A549 (cell line): ENCODE data around the gene MED13L. TPM values are rescaled to one million over a fixed set of nuclear protein-coding genes. Genes with fewer than 3 reads are reported as not detected.

ENCODE experiments used
- ATAC-seq, 2 experiments: fragments of 200-7000 bp in 1 of 2; fragments of >200 bp in 1 of 2; cut with Nextera tagmentation in 1 of 2; cut with Tn5 transposase in 1 of 2; 3 replicates each; pipeline versions ENCODE4 v1.8.0 to v1.9.1; 2018 to 2020; ENCODE audit warnings: mild to moderate bottlenecking in 1 of 2, moderate library complexity in 1 of 2
- CTCF ChIA-PET: fragments of 300-600 bp; sonication (Branson Sonifier 250); formaldehyde crosslinking; extraction: SDS; loops from one replicate; lab custom pipeline; 2021; ENCODE audit warnings: antibody characterized with exemption, inconsistent platforms; lab: Yijun Ruan, JAX
- POLR2A ChIA-PET: fragments of 350-600 bp; formaldehyde crosslinking; extraction: SDS; loops from one replicate; lab custom pipeline; 2021; ENCODE audit warnings: antibody characterized with exemption, inconsistent platforms; lab: Yijun Ruan, JAX
- DNase-seq, 2 experiments: peaks; one replicate each; pipeline versions ENCODE4 v3.0.0 to v3.0.0-alpha.2; 2011 to 2016; ENCODE audit warnings: low read depth in 1 of 2, low spot score in 1 of 2
- FAIRE-seq: peaks from 2 replicates; lab custom pipeline; 2011; peaks lifted over from hg19 to GRCh38; lab: Jason Lieb, UNC
- H3K27ac ChIP-seq, 2 experiments: fragments of >200 bp; sonication (Bioruptor Twin); formaldehyde crosslinking; 3 replicates each; pipeline ENCODE4 v1.5.1; 2016 to 2017
- H3K4me1 ChIP-seq: fragments of >200 bp; sonication (Bioruptor Twin); formaldehyde crosslinking; 3 replicates; pipeline ENCODE4 v1.6.1; 2016
- H3K4me2 ChIP-seq: fragments of >200 bp; sonication (Bioruptor Twin); formaldehyde crosslinking; 3 replicates; pipeline ENCODE4 v1.6.1; 2016
- H3K4me3 ChIP-seq: fragments of >200 bp; sonication (Bioruptor Twin); formaldehyde crosslinking; 3 replicates; pipeline ENCODE4 v1.5.1; 2016
- H3K9me3 ChIP-seq: fragments of >200 bp; sonication (Bioruptor Twin); formaldehyde crosslinking; 3 replicates; pipeline ENCODE4 v1.6.1; 2016
- ATOH8 ChIP-seq: fragments of 250-450 bp; sonication (Bioruptor Pico); IDR thresholded peaks from 2 replicates; pipeline ENCODE4 v1.5.0; 2020; ENCODE audit warnings: low read depth, mild to moderate bottlenecking, moderate library complexity
- BHLHE40 ChIP-seq: IDR thresholded peaks from 2 replicates; pipeline ENCODE4 v1.6.1; 2012; ENCODE audit warnings: low read depth, low read length, inconsistent platforms
- CBX8 ChIP-seq: fragments of 200-600 bp; sonication (generic); IDR thresholded peaks from 2 replicates; pipeline ENCODE4 v1.6.1; 2016
- CEBPB ChIP-seq, 2 experiments: fragments of >200 bp in 1 of 2; sonication (Bioruptor Twin) in 1 of 2; formaldehyde crosslinking in 1 of 2; IDR thresholded peaks; 2 replicates each; pipeline ENCODE4 v1.6.1; 2012 to 2016
- CHD4 ChIP-seq: fragments of 200-600 bp; sonication (generic); IDR thresholded peaks from 2 replicates; pipeline ENCODE4 v1.6.1; 2016; ENCODE audit warnings: antibody characterized with exemption, mild to moderate bottlenecking, borderline replicate concordance
- HEYL ChIP-seq: fragments of 250-450 bp; sonication (Bioruptor Pico); IDR thresholded peaks from 2 replicates; pipeline ENCODE4 v1.8.0; 2021; ENCODE audit warnings: mild to moderate bottlenecking, moderate library complexity
- HOXB13 ChIP-seq: fragments of 250-450 bp; sonication (Bioruptor Pico); IDR thresholded peaks from 2 replicates; pipeline ENCODE4 v1.5.0; 2020; ENCODE audit warnings: low read depth, mild to moderate bottlenecking, moderate library complexity
- HOXB5 ChIP-seq: fragments of 250-450 bp; sonication (Bioruptor Pico); IDR thresholded peaks from 2 replicates; pipeline ENCODE4 v1.5.0; 2020; ENCODE audit warnings: mild to moderate bottlenecking, moderate library complexity
- MAFK ChIP-seq: fragments of 450-650 bp; IDR thresholded peaks from 2 replicates; pipeline ENCODE4 v1.6.1; 2014; ENCODE audit not compliant: partially characterized antibody
- MYC ChIP-seq: IDR thresholded peaks from 2 replicates; pipeline ENCODE4 v1.6.1; 2012; ENCODE audit warnings: mild to moderate bottlenecking, inconsistent platforms, low read length, improper control_type of control experiment, borderline replicate concordance
- POLR2A ChIP-seq: IDR thresholded peaks from 2 replicates; pipeline ENCODE4 v1.6.1; 2012; ENCODE audit warnings: mild to moderate bottlenecking, low read length
- RAD21 ChIP-seq, 2 experiments: fragments of >200 bp in 1 of 2; sonication (Bioruptor Twin) in 1 of 2; formaldehyde crosslinking in 1 of 2; IDR thresholded peaks in 1 of 2; conservative IDR thresholded peaks in 1 of 2; 2 replicates in 1 of 2; 3 replicates in 1 of 2; pipeline ENCODE4 v1.6.1; 2012 to 2018; ENCODE audit warnings: inconsistent platforms in 1 of 2
- ZFP36 ChIP-seq: fragments of 450-650 bp; IDR thresholded peaks from 2 replicates; pipeline ENCODE4 v1.6.1; 2014; ENCODE audit warnings: borderline replicate concordance; ENCODE audit not compliant: partially characterized antibody
- WGBS: methylation state at CpG from one replicate; pipeline ENCODE4 v1.1.6; 2017; ENCODE audit errors: missing lambda C conversion rate; 5-methylcytosine and 5-hydroxymethylcytosine counted together
- polyA plus RNA-seq, 4 experiments: library from polyadenylated mRNA; depleted of rRNA in 3 of 4; stranded (reverse); fragments of >200 nt; fragmentation: RNase III in 1 of 4; extraction: RNeasy Plus Mini Kit Qiagen cat#74134 plus additional on column Dnase treatment in 1 of 4; gene quantifications; 2 replicates in 3 of 4; 3 replicates in 1 of 4; pipeline ENCODE4 v1.2.3, GENCODE V29; 2011 to 2017
- TF ChIP-seq, protein P1 (sequence below): fragments of >200 bp; sonication (Bioruptor Twin); formaldehyde crosslinking; IDR thresholded peaks from 3 replicates; pipeline ENCODE4 v1.5.1; 2016
- TF ChIP-seq, protein P2 (sequence below): fragments of 150-350 bp; IDR thresholded peaks from 2 replicates; pipeline ENCODE4 v1.6.1; 2014; ENCODE audit warnings: low read depth, mild to moderate bottlenecking, low read length

MED13L gene
- polyA plus RNA-seq, 2 of the 4 experiments (the other 2 are of a cell fraction): 23.2 to 134 TPM

GRCh38 chr12:116201908-116202307 lies 75.6 kb downstream of the MED13L start (continued):
- TF ChIP-seq, protein P1, sequence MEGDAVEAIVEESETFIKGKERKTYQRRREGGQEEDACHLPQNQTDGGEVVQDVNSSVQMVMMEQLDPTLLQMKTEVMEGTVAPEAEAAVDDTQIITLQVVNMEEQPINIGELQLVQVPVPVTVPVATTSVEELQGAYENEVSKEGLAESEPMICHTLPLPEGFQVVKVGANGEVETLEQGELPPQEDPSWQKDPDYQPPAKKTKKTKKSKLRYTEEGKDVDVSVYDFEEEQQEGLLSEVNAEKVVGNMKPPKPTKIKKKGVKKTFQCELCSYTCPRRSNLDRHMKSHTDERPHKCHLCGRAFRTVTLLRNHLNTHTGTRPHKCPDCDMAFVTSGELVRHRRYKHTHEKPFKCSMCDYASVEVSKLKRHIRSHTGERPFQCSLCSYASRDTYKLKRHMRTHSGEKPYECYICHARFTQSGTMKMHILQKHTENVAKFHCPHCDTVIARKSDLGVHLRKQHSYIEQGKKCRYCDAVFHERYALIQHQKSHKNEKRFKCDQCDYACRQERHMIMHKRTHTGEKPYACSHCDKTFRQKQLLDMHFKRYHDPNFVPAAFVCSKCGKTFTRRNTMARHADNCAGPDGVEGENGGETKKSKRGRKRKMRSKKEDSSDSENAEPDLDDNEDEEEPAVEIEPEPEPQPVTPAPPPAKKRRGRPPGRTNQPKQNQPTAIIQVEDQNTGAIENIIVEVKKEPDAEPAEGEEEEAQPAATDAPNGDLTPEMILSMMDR: no peak

DNA sequence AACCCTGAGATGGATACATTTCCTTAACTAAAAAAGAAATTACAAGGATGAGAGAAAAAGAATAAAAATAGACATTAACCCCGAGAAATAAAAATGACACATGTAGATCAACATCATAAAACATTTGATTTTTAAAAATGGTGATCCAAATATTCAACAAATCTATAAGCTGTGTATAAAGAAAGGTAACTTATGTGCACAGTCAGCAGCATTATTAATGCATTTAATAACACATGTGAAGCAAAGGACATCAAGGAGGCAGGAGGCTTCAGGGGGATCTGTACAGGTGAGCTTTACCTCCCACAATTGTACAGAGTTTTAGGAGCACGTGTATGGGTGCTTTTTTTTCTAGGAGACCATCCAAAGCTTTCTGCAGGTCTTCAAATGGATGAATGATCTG lies 76.1 kb downstream of the MED13L start:
- CTCF ChIA-PET: interaction anchor here (1.0 kb wide), 1 partner anchor 35 kb away, joined by 5 read pairs; no protein-coding TSS in a partner anchor
- no peak overlapping the region for H3K27ac ChIP-seq
- ATAC-seq (no peak), DNase-seq (no peak), FAIRE-seq (no peak)
- H3K4me2 ChIP-seq: 0 out of 3 replicates have a peak overlapping the region, but pooled peaks have one; percentile 7
- peaks cover 41% of the 10 kb centered on the region for H3K4me1 ChIP-seq
- WGBS: 76% methylated on average over 2 of the region's 2 CpGs
- TF ChIP-seq BHLHE40 (no peak), MYC (no peak), HOXB5 (CRISPR knock-in tag) (no peak), HOXB13 (CRISPR knock-in tag) (no peak), ATOH8 (no peak), MAFK (peak; percentile 70)
- TF ChIP-seq, protein P2, sequence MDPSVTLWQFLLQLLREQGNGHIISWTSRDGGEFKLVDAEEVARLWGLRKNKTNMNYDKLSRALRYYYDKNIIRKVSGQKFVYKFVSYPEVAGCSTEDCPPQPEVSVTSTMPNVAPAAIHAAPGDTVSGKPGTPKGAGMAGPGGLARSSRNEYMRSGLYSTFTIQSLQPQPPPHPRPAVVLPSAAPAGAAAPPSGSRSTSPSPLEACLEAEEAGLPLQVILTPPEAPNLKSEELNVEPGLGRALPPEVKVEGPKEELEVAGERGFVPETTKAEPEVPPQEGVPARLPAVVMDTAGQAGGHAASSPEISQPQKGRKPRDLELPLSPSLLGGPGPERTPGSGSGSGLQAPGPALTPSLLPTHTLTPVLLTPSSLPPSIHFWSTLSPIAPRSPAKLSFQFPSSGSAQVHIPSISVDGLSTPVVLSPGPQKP: no peak
- H3K9me3 ChIP-seq: no peaks in the 10 kb centered on the region
- POLR2A ChIA-PET: no interaction called here
- H3K4me3 ChIP-seq: no peak overlapping the region

DNA sequence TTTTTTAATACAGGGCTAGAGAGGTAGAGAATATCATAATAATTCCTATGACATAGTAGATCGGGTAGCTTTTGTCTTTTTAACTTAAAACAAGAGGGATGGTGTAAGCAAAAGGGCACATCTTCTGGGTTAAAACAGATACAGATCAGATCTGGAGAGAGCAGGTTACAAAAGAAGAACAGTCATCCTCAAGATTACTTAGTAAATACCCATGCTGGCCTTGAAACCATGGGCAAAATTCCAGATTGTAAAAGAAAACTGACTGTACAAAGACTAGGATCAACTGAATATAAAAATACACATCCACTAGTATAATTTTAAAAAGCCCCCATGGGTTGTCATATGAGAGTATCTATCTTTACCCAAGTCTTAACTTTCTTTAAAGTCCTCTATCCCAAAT lies 76.7 kb downstream of the MED13L start:
- WGBS: 84% methylated on average over 1 of the region's 1 CpG
- POLR2A ChIA-PET: no interaction called here
- Histone ChIP-seq H3K4me3 (no peak overlapping the region), H3K9me3 (no peaks in the 10 kb centered on the region), H3K27ac (no peak overlapping the region), H3K4me2 (0 out of 3 replicates have a peak overlapping the region, but pooled peaks have one; percentile 7), H3K4me1 (peaks cover 44% of the 10 kb centered on the region)
- no peak for ATAC-seq
- no peak for TF ChIP-seq RAD21 (conservative IDR thresholded peaks at IDR 0.05 in 1 of 2, IDR thresholded peaks at IDR 0.05 in 1 of 2)
- TF ChIP-seq CEBPB (IDR thresholded peaks at IDR 0.05): no peak
- TF ChIP-seq HEYL (CRISPR knock-in tag): no peak
- TF ChIP-seq CBX8: no peak
- CTCF ChIA-PET: no interaction called here
- FAIRE-seq: no peak
- DNase-seq: no peak

DNA sequence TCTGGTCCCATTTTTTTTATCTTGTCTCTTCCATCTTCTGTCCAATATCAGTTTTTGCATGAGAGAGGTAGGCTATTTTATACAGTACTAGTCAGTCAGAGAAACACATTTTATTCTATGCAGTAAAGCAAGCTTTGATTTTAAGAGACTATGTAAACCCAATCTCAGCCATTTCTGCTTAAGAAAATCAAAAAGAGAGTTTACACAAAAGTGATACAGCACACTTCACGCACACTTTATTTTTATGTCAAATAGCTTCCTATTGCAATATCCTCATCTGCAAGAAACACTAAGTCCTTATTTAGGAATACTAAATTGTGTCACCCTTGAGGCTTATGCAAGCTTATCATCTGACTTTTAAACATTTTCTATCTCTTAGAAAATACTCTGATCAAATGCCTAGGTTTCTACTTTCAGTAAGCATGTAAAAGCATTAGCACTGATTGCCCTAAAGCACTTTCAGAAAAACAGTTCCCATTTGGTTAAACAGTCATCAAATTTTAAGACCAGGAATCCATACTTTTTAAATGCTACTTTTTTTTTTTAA lies 78.3 kb downstream of the MED13L start:
- no peaks in the 10 kb centered on the region for H3K9me3 ChIP-seq
- FAIRE-seq (no peak), ATAC-seq (no peak), DNase-seq (no peak)
- CTCF ChIA-PET: interaction anchor here (0.6 kb wide), 1 partner anchor 12 kb away, joined by 4 read pairs; no protein-coding TSS in a partner anchor
- POLR2A ChIA-PET: no interaction called here
- 98% methylated on average over 1 of the region's 1 CpG for WGBS
- H3K4me2 ChIP-seq: no peak overlapping the region
- TF ChIP-seq CHD4 (no peak), MAFK (no peak), POLR2A (no peak), ZFP36 (no peak)
- TF ChIP-seq, protein P2: no peak
- H3K27ac ChIP-seq: no peak overlapping the region
- no peak overlapping the region for H3K4me3 ChIP-seq
- H3K4me1 ChIP-seq: peaks cover 53% of the 10 kb centered on the region
